Fibroblast of mammary gland (primary cell): ENCODE results near the gene GAL3ST1.

Experiments
- DNase-seq: peaks from one replicate; pipeline ENCODE4 v3.0.0-alpha.2; 2010; ENCODE audit warnings: low read depth
- H3K4me3 ChIP-seq: 2 replicates; pipeline ENCODE4 v1.5.1; 2011; ENCODE audit warnings: low read depth, mild to moderate bottlenecking, low read length, moderate library complexity; ENCODE audit not compliant: control insufficient read depth
- TF ChIP-seq, protein P1 (sequence below): conservative IDR thresholded peaks from 2 replicates; pipeline ENCODE4 v1.5.1; 2011; ENCODE audit warnings: low read depth, low read length, inconsistent platforms; ENCODE audit not compliant: control insufficient read depth, insufficient read depth

Gene GAL3ST1

DNA sequence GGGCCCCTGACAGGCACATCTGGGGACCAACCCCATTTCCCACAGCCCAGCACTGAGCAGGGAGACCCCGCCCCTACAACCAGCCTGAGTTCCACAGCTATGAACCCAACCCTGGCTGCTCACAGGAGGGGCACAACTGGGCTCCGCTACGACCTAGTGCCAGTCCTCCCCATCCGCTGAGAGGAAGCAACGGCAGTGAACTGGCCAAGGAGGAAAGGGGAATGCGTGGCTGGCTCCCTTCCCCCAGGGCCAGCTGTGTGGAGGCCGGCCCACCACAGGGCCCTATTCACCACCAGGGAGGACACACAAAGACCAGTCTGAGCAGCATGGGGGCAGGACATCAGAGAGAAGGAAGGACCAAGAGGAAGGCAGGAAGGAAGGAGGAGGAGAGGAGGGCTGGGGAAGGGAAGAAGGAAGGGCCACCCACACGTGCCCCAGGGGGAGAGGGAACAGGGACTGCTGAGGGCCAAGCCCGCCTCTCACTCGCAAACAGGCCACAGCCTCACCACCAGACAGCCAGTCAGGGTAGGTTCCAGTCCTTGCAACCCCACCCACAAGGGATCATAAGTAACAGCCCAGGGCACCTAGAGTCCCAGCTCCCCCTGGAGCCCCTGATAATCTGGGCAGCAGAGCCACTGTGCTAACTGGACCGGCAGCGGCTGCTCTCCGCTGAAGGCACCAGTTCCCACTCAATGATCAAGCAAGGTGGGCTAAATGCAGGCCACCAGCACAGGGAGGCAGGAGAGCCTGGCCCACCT lies 8.5 kb upstream of the GAL3ST1 start:
- TF ChIP-seq, protein P1, sequence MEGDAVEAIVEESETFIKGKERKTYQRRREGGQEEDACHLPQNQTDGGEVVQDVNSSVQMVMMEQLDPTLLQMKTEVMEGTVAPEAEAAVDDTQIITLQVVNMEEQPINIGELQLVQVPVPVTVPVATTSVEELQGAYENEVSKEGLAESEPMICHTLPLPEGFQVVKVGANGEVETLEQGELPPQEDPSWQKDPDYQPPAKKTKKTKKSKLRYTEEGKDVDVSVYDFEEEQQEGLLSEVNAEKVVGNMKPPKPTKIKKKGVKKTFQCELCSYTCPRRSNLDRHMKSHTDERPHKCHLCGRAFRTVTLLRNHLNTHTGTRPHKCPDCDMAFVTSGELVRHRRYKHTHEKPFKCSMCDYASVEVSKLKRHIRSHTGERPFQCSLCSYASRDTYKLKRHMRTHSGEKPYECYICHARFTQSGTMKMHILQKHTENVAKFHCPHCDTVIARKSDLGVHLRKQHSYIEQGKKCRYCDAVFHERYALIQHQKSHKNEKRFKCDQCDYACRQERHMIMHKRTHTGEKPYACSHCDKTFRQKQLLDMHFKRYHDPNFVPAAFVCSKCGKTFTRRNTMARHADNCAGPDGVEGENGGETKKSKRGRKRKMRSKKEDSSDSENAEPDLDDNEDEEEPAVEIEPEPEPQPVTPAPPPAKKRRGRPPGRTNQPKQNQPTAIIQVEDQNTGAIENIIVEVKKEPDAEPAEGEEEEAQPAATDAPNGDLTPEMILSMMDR: no peak
- no peak overlapping the region for H3K4me3 ChIP-seq
- no peak for DNase-seq

DNA sequence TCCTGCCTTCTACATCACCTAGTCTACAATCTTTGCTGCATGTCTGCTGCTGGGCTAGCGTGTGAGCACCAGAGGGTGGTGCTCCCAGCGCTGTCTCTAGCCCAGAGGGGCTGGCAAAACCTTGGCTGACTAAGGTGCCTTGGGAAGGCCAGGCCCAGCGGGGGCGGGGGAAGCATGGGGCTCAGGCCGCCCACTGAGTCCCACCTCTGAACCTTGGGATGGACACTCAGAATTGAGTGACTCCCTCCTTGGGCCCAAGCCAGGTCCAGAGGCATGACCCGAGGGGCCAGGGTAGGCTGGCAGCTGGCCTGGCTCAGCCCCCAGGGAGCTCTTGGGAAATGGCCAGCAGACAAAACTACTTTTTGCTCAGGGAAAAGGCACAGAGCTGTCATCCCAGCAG lies 7.6 kb upstream of the GAL3ST1 start:
- no peak overlapping the region for H3K4me3 ChIP-seq
- DNase-seq: peak; percentile 22
- TF ChIP-seq, protein P1: no peak

DNA sequence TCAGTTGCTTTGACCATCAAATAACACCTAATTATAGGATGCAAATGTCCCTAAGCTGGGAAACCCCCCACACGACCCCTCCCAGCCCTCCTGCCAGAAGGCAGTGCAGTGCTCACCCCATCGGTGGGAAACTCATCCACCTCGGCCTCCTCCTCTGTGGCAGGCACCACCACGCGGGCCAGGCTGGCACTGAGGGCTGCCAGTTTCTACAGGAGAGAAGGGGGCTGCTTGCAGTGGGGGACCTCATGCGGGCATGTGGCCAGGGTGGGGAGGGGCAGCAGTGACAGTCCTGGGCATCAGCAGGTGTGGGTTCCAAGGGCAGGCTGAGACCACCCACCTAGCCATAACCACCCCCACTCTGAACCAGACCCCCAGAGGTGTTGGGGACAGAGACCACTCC lies 6.4 kb upstream of the GAL3ST1 start:
- no peak overlapping the region for H3K4me3 ChIP-seq
- no peak for DNase-seq
- TF ChIP-seq, protein P1: no peak

DNA sequence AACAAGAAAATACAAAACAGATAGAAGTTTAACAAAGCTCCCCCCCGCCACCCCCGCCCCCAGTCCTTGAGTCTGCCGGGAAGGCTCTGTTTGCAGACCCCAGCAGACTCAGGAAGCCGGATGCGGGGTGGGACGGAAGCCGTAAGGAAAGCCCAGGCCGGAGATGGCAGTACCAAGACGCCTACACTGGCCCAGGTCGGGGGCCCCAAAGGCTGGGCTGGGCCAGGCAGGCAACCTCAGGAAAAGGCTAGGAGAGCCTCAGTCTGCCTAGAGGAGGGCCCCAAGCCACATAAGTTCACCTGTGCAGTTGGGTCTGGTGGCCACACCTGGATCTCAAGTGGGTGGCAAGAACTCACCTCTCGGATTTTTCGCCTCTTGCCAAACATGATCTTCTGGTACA lies 4.0 kb upstream of the GAL3ST1 start:
- no peak overlapping the region for H3K4me3 ChIP-seq
- TF ChIP-seq, protein P1: no peak
- no peak for DNase-seq

DNA sequence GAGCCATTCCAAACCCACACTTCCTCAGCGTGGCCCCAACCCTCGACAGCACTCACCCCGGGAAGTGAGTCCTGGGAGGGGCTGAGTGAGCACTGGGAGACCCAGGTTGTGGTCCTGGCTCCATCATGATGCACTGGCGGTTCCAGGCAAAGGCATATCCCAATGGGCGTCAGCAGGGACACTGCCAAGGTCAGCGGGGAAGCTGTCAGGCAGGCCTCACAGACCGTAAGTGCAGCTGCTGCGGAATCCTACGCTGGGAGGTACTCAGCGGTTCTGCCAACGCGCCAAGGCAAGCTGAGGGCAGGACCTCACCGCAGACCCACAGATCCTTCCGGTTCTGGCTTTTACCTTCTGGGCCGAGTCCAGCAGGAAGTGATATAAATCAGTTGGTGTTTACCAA lies 1.4 kb upstream of the GAL3ST1 start:
- TF ChIP-seq, protein P1: no peak
- no peak overlapping the region for H3K4me3 ChIP-seq
- no peak for DNase-seq

DNA sequence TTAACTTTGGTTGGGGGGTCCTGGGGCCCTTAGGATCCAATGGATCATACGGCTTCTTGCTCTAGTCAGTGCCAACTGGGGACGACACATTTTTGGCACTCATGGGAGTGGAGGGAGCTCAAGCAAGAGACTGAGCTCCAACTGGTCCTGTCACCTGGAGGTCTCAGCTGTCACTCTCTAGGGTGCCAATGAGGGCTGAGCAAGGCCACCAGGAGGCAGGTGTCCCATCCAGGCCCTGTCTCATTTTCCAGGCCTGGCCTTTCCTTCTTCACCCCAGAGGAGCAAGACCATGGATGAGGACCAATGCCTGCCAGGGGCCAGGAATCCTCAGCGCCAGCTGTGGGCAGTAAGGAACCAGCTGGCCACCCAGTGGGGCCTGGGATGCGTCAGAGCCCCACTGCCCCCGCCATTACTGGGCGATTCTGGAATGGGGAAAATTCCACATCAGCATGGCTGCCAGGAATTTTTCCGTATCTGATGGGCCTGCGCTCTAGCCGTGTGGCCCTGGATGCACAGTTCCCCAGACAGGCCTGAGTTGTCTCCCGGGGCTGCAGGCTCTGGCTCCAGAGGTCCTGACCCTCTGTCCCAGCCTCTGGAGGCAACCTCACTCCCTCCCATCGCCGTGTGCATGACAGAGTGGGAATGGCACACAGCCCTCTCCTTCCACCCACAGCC lies 669 bp upstream of the GAL3ST1 start:
- DNase-seq: peak; percentile 46
- TF ChIP-seq, protein P1: peak; percentile 7
- H3K4me3 ChIP-seq: no peak overlapping the region
